ENCODE measurements around the gene CTSG.
"Not testable (repeated sequence)": the region's sequence is repeated elsewhere in the genome, so short reads cannot be mapped to it uniquely, and the experiment has no call there.

Gene CTSG

DNA sequence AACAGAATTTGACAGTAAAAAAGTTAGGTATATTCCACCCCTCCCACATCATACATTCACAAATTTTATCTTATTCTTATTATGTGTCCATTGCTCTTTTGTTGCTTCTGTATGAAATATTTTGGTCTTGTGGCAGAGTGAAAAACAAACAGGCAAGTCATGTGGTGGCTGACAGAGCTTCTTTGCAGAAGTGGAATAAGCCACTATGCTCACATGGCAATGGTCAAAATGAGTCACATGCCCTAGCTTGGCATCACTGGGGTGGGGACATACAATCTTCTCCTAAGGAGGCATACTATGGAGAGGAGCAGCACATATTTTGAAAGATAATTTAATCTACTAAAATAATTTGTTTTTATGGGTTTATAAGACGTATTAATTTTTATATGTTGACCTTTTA lies 40.3 kb downstream of the CTSG start:
- no peak for DNase-seq

DNA sequence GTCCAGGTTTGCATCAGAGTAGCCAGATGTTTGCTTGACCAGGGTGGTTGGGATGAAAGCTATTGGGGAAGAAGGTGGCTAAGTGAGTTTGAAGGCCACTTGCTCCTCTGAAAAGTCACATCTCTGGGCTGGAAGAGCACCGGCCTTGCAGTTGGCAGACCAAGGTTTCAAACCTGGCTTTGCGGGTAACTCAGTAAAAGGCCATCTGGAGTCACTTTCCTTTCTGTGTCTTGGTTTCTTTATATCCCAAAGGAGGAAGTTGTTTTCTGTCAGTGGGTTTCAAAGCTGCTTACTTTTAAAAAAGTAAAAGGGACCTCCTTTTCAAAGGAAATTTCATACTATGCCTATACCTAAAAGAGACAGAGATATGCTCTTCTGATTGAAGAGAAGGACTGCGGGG lies 41.8 kb downstream of the CTSG start:
- DNase-seq, result no peak

DNA sequence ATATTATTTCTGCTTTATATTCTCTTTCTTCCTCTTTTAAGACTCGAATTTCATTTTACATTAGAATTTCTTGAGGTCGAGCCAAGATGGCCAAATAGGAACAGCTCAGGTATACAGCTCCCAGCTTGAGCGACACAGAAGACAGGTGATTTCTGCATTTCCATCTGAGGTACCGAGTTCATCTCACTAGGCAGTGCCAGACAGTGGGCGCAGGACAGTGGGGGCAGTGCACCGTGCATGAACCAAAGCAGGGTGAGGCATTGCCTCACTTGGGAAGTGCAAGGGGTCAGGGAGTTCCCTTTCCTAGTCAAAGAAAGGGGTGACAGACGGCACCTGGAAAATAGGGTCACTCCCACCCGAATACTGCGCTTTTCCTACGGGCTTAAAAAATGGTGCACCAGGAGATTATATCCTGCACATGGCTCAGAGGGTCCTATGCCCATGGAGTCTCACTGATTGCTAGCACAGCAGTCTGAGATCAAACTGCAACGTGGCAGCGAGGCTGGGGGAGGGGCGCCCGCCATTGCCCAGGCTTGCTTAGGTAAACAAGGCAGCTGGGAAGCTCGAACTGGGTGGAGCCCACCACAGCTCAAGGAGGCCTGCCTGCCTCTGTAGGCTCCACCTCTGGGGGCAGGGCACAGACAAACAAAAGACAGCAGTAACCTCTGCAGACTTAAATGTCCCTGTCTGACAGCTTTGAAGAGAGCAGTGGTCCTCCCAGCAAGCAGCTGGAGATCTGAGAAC lies 50.0 kb downstream of the CTSG start:
- DNase-seq, result not testable (repeated sequence)
